Keratinocyte (primary cell): ENCODE data around the gene TBC1D19. TPM values are rescaled to one million over a fixed set of nuclear protein-coding genes. Genes with fewer than 3 reads are reported as not detected.

Experiments used
- DNase-seq: peaks from one replicate; pipeline ENCODE4 v3.0.0-alpha.2; 2011; ENCODE audit warnings: low read depth, missing footprints, low spot score
- FAIRE-seq: peaks from 2 replicates; lab custom pipeline; 2011; peaks lifted over from hg19 to GRCh38; lab: Jason Lieb, UNC
- H2AFZ ChIP-seq: 2 replicates; pipeline ENCODE4 v1.6.0; 2012; ENCODE audit warnings: low read length, control low read depth, inconsistent platforms; ENCODE audit not compliant: control insufficient read depth
- H3K27ac ChIP-seq: 2 replicates; pipeline ENCODE4 v1.5.1; 2011; ENCODE audit warnings: low read length; ENCODE audit not compliant: control insufficient read depth, insufficient read depth
- H3K27me3 ChIP-seq: 3 replicates; pipeline ENCODE4 v1.6.0; 2011; ENCODE audit warnings: low read length; ENCODE audit not compliant: control insufficient read depth, insufficient read depth; ENCODE audit errors: extremely low read depth
- H3K36me3 ChIP-seq, 2 experiments: 2 replicates in 1 of 2; 3 replicates in 1 of 2; pipeline ENCODE4 v1.5.1; 2011; ENCODE audit warnings: low read length in 2 of 2, mild to moderate bottlenecking in 1 of 2; ENCODE audit not compliant: control insufficient read depth in 2 of 2, insufficient read depth in 2 of 2; ENCODE audit errors: extremely low read depth in 1 of 2
- H3K4me1 ChIP-seq: 3 replicates; pipeline ENCODE4 v1.5.1; 2011; ENCODE audit warnings: low read length; ENCODE audit not compliant: control insufficient read depth, insufficient read depth; ENCODE audit errors: extremely low read depth
- H3K4me2 ChIP-seq: 3 replicates; pipeline ENCODE4 v1.6.0; 2011; ENCODE audit warnings: low read depth, low read length; ENCODE audit not compliant: control insufficient read depth, insufficient read depth; ENCODE audit errors: extremely low read depth
- H3K4me3 ChIP-seq, 3 experiments: fragments of 200-600 bp in 1 of 3; sonication (generic) in 1 of 3; 2 replicates in 2 of 3; 3 replicates in 1 of 3; pipeline ENCODE4 v1.5.1; 2011 to 2016; ENCODE audit warnings: low read length in 3 of 3, mild to moderate bottlenecking in 3 of 3, control low read depth in 2 of 3, inconsistent platforms in 1 of 3, low read depth in 1 of 3, mixed read lengths in 1 of 3, mixed run types in 1 of 3, moderate library complexity in 1 of 3; ENCODE audit not compliant: control insufficient read depth in 2 of 3, insufficient read depth in 2 of 3; ENCODE audit errors: extremely low read depth in 1 of 3
- H3K79me2 ChIP-seq: 2 replicates; pipeline ENCODE4 v1.6.0; 2012; ENCODE audit warnings: low read length; ENCODE audit not compliant: control insufficient read depth, insufficient read depth
- H3K9ac ChIP-seq: 3 replicates; pipeline ENCODE4 v1.6.0; 2011; ENCODE audit warnings: low read length; ENCODE audit not compliant: control insufficient read depth, insufficient read depth; ENCODE audit errors: extremely low read depth
- H3K9me1 ChIP-seq: 3 replicates; pipeline ENCODE4 v1.6.0; 2011; ENCODE audit warnings: low read length; ENCODE audit not compliant: control insufficient read depth, insufficient read depth; ENCODE audit errors: extremely low read depth
- H3K9me3 ChIP-seq: 2 replicates; pipeline ENCODE4 v1.5.1; 2012; ENCODE audit warnings: low read depth, low read length; ENCODE audit not compliant: control insufficient read depth
- H4K20me1 ChIP-seq: 3 replicates; pipeline ENCODE4 v1.6.0; 2011; ENCODE audit warnings: low read length; ENCODE audit not compliant: control insufficient read depth, insufficient read depth; ENCODE audit errors: extremely low read depth
- CTCF ChIP-seq, 3 experiments: IDR thresholded peaks in 1 of 3; conservative IDR thresholded peaks in 1 of 3; optimal IDR thresholded peaks in 1 of 3; 2 replicates in 2 of 3; 3 replicates in 1 of 3; pipeline versions ENCODE3 to v1.5.1; 2011; ENCODE audit warnings: low read length in 3 of 3, mild to moderate bottlenecking in 3 of 3, moderate library complexity in 2 of 3, control low read depth in 1 of 3, inconsistent platforms in 1 of 3; ENCODE audit not compliant: insufficient read depth in 2 of 3; ENCODE audit errors: extremely low read depth in 1 of 3
- EZH2 ChIP-seq: IDR thresholded peaks from one replicate; pipeline ENCODE4 v1.6.1; 2012; ENCODE audit warnings: inconsistent platforms, mild to moderate bottlenecking, low read length, moderate library complexity
- dilution Hi-C: fragments of 300-500 bp; cut with MboI; formaldehyde crosslinking; loops from one replicate; pipeline ENCODE4 v1.7.0; 2020; ENCODE audit warnings: low sequenced_read_pairs; ENCODE audit not compliant: extremely low pct_ligation_motif_present
- polyA plus RNA-seq, 5 experiments: library from polyadenylated mRNA; depleted of rRNA in 3 of 5; stranded (reverse) in 3 of 5; stranded (forward) in 1 of 5; unstranded in 1 of 5; fragments of >200 nt; gene quantifications; 1 replicate in 1 of 5; 2 replicates in 3 of 5; 3 replicates in 1 of 5; pipeline versions ENCODE4 v1.2.1 to v1.2.3, GENCODE V29; 2011 to 2012; ENCODE audit warnings: missing spikeins in 2 of 5, low read depth in 1 of 5, low replicate concordance in 1 of 5

Gene TBC1D19
- polyA plus RNA-seq, 1 donor (not counting 4 experiments of a cell fraction or from before 2014, with no cell fraction given) = 11.3 TPM

GRCh38 chr4:26749867-26750266 lies 166.0 kb downstream of the TBC1D19 start:
- DNase-seq = no peak
- Histone ChIP-seq H3K4me1 (no peaks in the 10 kb centered on the region), H3K79me2 (no peaks in the 10 kb centered on the region), H2AFZ (no peak overlapping the region), H3K9ac (no peak overlapping the region), H3K9me3 (no peaks in the 10 kb centered on the region), H3K27me3 (no peaks in the 10 kb centered on the region), H3K4me3 (no peak overlapping the region), H3K36me3 (peaks cover 0 to 1% of the 10 kb centered on the region in 2 experiments), H4K20me1 (no peaks in the 10 kb centered on the region), H3K9me1 (no peaks in the 10 kb centered on the region), H3K4me2 (no peak overlapping the region), H3K27ac (no peak overlapping the region)
- dilution Hi-C loops = no loop called here
- no peak for FAIRE-seq
- TF ChIP-seq EZH2 (no peak), CTCF (optimal IDR thresholded peaks at IDR 0.05 in 1 of 3, IDR thresholded peaks at IDR 0.05 in 1 of 3, conservative IDR thresholded peaks at IDR 0.05 in 1 of 3; ENCODE audit: extremely low read depth in 1 of 3, insufficient read depth in 2 of 3, low read length in 3 of 3) (no peak)

- Histone ChIP-seq H3K9me1 (no peaks in the 10 kb centered on the region), H3K79me2 (no peaks in the 10 kb centered on the region), H4K20me1 (no peaks in the 10 kb centered on the region), H3K4me3 (no peak overlapping the region), H2AFZ (no peak overlapping the region), H3K4me1 (no peaks in the 10 kb centered on the region), H3K27me3 (no peaks in the 10 kb centered on the region), H3K27ac (no peak overlapping the region), H3K9ac (no peak overlapping the region), H3K4me2 (no peak overlapping the region), H3K9me3 (no peaks in the 10 kb centered on the region), H3K36me3 (peaks cover 0 to 1% of the 10 kb centered on the region in 2 experiments)
- DNase-seq = no peak
- dilution Hi-C loops = no loop called here
- TF ChIP-seq CTCF (optimal IDR thresholded peaks at IDR 0.05 in 1 of 3, IDR thresholded peaks at IDR 0.05 in 1 of 3, conservative IDR thresholded peaks at IDR 0.05 in 1 of 3; ENCODE audit: extremely low read depth in 1 of 3, insufficient read depth in 2 of 3, low read length in 3 of 3) (no peak), EZH2 (no peak)
- FAIRE-seq = no peak
Measured at GRCh38 chr4:26751004-26751403, 167.1 kb downstream of the TBC1D19 start.
